MV-4-11 (cell line): ENCODE measurements around the gene SPSB2.

Experiments
- DNase-seq: peaks from one replicate; lab custom pipeline; 2025; lab: John Stamatoyannopoulos, UW

SPSB2 gene

GRCh38 chr12:6830999-6831398 lies 42.1 kb downstream of the SPSB2 start:
- DNase-seq, result no peak

GRCh38 chr12:6830286-6830890 lies 42.7 kb downstream of the SPSB2 start:
- no peak for DNase-seq

GRCh38 chr12:6829536-6830220 lies 43.4 kb downstream of the SPSB2 start:
- DNase-seq, result no peak

- no peak for DNase-seq
Measured at GRCh38 chr12:6828781-6829535, 44.1 kb downstream of the SPSB2 start.

GRCh38 chr12:6827982-6828780 lies 44.9 kb downstream of the SPSB2 start, which contains the start of gene P3H3:
P3H3 (plus strand) TSS chr12:6828407; CDS start chr12:6828441, 34 bp downstream.
- DNase-seq, result no peak

- DNase-seq, result no peak
Measured at GRCh38 chr12:6827437-6827911, 45.6 kb downstream of the SPSB2 start.

GRCh38 chr12:6826734-6827436 lies 46.2 kb downstream of the SPSB2 start:
- no peak for DNase-seq

- no peak for DNase-seq
Measured at GRCh38 chr12:6826125-6826733, 46.9 kb downstream of the SPSB2 start.

GRCh38 chr12:6825398-6826124 lies 47.5 kb downstream of the SPSB2 start:
- peak; percentile 72 for DNase-seq

GRCh38 chr12:6824901-6825381 lies 48.2 kb downstream of the SPSB2 start:
- no peak for DNase-seq

GRCh38 chr12:6824085-6824775 lies 48.9 kb downstream of the SPSB2 start:
- no peak for DNase-seq

GRCh38 chr12:6823182-6824084 lies 49.7 kb downstream of the SPSB2 start:
- DNase-seq, result no peak

GRCh38 chr12:6822426-6823135 lies 50.5 kb downstream of the SPSB2 start:
- no peak for DNase-seq

GRCh38 chr12:6821591-6822425 lies 51.3 kb downstream of the SPSB2 start, which contains the start of gene GPR162:
GPR162 (plus strand) TSS chr12:6821821; CDS start chr12:6823899, 2,078 bp downstream.
- no peak for DNase-seq
